Stimulated activated CD8-positive, alpha-beta memory T cell treated with anti-CD3 and anti-CD28 coated beads, Interleukin-7, amount 100 ng/mL, for 4 hours (primary cell): ENCODE results near the gene PKD1L1.
A peak's percentile ranks its signal among the peaks of the same experiment; 100 is the strongest.
"Not testable (repeated sequence)": the region's sequence is repeated elsewhere in the genome, so short reads cannot be mapped to it uniquely, and the experiment has no call there.

Experiments used
- DNase-seq, 2 donors: peaks; one replicate each; pipeline ENCODE4 v3.0.0-alpha.2; 2020; ENCODE audit warnings: low read depth in 2 of 2

Gene PKD1L1

DNA sequence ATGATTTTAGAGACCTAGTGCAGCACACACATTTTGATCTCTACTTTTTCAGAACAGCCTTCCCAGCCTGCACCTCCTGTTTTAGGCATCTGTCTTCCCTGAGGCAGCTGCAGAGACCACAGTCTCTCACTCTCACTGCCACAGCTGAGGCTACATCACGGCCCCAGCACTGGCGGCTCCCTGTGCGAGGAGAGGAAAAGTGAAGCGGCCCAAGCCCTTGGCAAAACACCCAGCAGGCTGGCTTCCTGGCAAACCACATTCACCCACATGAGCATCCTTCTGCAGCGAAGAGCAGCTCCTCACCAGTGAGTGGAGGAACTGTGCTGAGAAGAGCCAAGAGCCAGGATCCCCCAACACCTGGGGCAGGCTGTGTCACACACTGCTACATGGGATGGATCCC lies 17.2 kb upstream of the PKD1L1 start:
- no peak for DNase-seq

DNA sequence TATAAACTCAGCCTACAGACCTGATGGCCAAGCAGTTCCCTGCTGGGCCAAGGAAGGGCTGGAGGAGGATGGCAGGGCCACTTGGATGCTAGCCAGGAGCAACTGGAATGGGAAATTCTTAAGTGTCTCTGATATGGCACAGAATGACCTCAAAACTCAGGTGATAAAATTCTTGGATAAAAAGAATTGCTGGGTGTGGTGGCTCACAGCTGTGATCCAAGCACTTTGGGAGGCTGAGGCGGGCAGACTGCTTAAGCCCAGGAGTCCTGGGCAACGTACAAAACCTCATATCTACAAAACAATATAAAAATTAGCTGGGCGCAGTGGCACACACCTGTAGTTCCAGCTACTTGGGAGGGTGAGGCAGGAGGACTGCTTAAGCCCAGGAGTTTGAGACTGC lies 14.0 kb upstream of the PKD1L1 start:
- no peak for DNase-seq

DNA sequence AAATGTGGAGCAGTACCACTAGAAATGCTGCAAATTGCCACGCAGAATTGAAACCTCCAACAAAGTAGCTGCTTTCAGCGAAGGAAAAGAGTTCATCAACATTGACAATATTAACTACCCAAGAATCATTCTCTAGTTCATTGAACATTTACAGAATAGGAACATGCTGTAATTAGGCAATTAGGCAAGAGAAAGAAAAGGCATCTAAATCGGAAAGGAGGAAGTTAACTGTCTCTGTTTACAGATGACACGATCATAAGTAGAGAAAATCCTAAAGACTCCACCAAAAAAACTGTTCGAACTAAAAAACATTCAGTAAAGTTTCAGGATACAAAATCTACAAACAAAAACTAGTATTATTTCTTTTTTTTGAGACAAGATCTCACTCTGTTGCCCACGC lies 8.9 kb upstream of the PKD1L1 start:
- DNase-seq, result no peak

DNA sequence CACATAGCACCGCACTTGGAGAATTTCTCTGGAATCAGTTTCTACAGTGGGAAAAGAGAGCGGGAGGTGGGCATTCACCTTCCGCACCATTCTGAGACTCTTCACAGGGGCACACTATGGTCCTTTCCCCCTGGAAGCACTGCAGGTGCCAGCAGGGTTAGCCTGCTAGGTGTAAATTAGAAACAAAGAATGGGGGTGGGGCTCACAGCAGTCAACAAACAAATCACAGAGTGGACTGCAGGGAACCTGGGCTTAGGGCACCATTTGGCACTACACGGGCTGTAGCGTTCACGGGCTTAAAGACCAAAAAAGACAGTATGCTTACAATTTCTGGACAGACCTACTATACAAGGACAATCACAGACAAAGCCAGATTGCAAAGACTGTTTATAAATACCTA lies 8.0 kb upstream of the PKD1L1 start:
- no peak for DNase-seq

DNA sequence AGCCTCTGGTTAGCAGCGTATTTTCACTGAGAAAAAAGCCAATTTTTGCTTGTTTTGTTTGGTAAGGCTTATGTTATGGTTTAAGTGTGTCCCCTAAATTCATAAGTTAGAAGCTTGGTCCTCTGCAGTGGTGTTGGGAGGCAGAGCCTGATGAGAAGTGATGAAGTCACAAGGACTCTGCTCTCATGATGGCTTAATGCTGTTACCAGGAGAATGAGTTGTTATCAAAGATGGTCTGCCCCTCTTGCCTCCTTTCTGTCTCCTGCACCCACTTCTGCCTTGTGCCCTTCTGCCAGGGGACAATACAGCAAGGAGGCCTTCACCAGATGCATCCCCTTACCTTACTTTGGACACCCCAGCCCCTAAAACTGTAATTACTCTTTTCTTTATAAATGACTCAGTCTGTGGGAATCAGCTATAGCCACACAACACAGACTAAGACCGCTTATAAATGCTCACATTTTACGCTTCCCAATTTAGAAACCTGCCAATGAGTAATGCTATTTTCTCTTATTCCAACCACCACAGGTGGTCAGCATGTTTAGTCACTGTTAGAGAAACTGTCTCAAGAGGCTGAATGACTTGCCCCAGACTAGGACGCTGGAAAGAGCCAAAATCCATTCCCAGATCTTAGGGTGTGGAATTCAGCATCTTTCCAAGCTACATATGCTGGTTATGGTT lies 6.1 kb upstream of the PKD1L1 start:
- DNase-seq, result no peak

DNA sequence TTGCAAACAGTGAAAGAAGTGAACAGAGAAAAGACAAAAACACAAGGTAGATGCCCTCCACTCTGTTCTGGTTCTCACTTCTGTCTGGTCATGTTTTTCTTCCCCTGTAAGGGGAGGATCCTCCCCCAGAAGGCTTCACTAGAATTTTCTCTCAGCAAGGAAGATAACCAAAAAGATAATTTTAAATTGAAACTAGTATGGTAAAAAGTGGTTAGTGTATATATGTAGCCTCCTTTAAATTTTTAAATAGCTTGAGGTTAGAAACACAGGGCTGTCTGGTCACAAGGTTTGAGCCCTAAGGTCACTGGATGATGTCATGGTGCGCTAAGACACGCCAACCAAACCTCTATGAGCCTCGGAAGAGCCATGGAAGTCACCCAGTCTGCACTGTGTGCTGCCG lies 5.6 kb upstream of the PKD1L1 start:
- DNase-seq, result no peak

DNA sequence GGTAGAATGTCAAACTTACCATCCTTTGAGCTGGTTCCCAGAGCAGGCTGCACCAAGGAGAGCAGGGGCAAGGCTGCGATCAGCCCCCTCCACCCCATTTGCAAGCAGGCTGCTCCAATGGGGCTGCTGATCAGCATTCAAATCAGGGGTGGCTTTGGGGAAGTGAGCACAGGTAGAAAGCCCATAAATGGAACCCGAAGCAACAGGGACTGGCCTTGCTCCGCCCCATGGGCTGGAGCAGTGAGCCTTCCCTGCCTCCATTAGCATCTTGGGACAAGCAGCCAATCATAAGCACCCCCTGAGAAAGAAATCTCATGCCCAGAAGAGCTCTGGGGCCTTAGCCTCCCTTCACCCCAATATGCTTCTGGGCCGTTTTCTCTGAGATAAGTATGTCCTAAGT lies 4.0 kb upstream of the PKD1L1 start:
- no peak for DNase-seq

DNA sequence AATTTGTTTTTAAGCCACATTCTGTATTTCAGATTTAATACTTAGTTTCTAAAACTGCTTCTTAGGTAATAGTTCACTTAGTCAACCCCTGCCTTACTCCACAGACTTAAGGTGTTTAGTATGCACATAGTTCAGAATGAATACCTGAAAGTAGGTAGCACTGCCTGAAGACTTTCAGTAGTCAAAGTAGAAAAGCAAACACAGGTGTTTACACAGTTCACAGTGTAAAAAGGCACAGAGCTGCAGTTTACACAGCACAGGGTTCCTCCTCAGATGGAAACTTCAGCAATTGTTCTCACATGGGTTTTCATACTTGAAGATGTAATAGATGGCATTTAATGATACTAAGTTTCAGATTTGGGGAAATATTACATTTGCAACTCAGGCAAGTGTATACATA lies 3.1 kb upstream of the PKD1L1 start:
- DNase-seq, result no peak

DNA sequence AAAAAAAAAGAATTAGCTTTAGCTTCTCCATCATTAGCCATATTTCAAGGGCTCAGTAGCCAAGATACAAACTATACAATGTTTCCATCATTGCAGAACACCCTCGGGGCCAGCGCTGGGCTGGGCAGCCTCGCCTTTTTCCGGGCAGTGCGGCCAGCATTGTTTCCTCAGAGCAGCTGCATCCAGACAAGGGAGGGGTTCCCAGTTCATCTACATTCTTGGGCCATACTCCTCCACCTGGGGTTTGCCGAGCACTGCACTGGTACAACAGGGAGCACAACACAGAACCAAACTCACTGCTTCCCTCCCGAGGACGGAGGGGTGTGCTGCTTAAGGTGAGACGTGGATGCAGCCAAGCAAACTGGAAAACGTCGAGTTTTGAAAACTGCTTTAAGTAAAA lies 2.4 kb upstream of the PKD1L1 start:
- DNase-seq, result no peak

DNA sequence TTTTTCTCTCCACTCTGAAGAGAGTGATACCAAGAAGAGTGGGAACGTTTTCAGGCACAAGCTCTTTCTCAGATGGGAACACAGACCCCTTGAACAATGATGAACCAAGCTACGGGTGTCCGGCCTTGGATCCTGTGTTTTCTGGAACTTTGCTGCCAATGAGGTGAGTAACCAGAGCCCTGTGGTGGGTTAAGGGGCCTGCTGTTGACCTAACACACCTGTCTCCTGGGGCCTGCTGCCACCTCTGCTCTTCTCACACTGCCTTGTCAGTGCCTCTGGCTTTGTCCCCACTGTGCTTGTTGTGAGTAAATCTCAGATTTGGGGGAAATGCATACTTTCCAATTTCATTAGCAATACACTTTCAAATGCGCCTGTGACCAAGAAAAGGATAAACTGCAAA lies 1.4 kb upstream of the PKD1L1 start:
- no peak for DNase-seq

DNA sequence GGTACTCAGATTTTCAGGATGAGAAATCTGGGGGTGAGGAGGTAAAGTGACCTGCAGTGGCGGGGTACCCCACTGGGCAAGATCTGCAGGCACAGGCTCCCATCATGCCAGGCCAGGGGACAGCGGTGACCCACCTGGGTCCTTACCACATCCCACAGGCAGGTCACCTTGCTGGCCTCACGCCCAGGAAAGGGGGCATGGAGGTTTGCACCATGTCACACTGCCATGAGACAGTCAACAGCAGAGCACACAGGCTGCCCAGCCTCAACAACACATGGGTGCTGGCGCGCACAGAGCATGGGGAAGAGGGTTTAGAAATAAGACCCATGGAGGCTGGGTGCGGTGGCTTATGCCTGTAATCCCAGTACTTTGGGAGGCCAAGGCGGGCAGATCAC lies 914 bp downstream of the PKD1L1 start:
- no peak for DNase-seq

DNA sequence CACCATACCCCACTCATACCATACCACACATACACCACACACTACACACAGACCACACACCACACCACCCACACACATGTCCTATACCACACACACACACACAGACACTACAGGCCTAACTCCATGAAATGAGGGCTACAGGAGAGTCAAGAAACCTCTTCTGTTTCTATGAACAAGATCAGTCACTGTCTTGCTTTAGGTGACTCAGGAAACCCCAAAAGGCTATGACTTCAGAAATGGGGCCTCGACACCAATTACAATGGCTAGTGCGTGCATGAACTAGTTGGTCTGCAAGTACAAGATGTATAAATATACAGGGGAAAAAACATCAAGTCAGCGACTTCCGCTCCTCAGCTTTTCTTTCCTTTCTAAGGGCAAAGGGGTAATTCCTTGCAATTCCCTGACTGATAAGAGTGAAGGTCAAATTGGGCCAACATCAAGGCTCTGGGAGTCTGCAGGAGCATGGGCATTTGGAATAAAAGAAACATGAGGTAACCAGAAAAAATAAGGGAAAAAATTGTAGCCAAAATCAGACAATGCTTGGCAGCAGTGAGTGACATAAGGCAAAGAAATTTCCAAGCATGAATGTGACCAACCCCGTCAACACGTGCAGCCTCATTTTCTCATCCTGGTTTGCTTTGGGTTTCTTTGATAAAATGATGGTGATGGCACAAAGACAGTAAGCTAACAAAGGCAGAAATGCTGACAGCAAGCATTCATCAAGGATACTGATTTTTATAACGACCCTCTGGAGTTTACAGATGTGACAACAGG lies 1.5 kb downstream of the PKD1L1 start:
- no peak for DNase-seq

DNA sequence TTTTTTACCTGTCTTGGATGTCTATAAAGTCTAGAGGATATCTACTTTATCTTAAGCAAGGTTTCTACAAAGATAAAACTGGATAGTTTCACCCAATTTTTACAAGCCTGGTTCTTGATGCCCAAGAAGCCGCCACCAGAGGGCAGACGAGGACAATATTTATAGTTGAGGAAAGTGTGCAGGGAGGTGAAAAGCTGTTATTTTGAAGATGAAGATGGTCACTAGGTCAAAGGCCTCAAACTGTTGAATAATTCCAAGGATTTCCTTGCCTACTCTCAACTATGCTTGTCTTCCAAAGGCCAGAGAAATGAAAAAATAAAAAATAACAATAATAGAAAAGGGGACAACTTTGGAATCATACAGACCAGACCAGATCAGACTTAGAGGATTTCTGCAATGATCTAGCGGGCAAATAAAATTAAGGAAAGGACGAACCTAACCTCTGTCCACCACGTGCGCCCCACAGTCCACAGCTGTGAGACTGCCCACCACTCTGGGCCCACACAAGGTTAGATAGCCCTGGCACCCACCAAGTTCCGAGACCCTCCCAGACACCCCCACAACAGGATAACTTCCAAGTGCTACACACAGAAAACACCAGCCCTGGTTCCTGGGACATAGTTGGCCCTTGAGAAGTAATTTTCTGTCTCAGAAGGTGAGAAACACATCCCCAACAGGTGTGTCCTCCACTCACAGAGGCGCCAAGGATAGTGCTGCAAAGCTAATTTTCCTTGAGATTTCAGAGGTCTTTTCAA lies 2.8 kb downstream of the PKD1L1 start:
- DNase-seq, result peak; percentile 28 to 58

DNA sequence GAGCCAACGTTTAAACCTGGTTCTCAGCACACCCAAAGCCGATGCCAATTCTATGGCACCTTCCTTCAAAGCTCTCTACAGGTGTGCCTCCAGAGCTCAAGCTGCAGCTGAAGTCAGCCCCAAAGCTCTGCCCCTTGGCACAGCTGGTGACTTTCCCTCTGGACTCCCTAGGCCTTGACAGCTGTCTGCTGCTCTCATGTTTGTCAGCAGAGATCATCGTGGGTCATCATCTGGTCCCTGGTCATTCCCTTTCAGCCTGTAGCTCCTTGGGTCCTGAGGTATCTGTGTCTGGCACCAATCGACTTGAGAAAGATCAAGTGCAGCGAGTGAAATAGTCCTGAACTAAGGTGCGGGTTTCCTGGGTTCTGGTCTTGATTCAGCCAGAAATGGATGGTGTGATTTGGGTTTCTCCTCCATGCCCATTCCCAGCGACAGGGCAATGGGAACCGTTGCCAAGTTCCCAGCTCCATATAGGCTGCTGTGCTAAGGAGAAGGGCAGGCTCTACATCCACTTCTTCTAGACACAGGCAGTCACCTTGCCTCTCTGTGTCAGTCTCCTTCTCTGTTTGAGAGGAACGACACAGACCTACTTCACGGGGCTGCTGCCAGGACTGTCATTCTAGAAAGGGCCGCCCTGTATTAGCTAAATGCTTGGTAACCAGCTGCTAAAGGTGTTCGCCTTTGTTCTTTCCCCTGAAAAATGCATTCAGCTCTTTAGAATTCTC lies 3.6 kb downstream of the PKD1L1 start:
- no peak for DNase-seq

DNA sequence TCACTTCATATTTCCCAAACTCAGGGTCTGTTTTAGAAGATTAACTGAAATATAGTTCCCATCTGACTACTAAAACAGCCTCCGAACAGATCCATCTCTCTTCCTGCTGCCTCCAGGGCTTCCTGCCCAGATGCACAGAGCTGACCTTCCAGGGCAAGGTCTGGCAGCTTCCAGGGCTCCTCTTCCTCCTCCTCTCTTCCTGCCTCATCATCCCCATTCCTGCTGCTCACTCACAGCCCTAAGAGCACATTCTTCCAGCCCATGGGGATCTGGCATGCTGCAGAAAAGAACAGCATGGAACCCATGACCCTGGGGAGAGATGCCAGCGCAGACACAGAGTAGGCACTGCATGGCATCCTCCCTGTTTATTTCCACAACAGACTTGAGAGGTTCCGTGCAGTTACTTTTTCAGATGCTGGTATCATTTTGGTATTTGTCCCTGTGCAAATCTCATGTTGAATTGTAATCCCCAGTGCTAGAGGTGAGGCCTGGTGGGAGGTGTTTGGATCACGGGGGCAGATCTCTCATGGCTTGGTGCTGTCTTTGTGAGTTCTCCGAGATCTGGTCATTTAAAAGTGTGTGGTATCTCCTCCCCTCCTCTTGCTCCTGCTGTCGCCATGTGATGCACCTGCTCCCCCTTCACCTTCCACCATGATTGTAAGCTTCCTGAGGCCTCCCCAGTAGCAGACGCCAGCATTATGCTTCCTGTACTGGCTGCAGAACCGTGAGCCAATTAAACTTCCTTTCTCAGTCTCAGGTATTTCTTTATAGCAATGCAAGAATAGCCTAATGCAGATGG lies 4.4 kb downstream of the PKD1L1 start:
- no peak for DNase-seq

DNA sequence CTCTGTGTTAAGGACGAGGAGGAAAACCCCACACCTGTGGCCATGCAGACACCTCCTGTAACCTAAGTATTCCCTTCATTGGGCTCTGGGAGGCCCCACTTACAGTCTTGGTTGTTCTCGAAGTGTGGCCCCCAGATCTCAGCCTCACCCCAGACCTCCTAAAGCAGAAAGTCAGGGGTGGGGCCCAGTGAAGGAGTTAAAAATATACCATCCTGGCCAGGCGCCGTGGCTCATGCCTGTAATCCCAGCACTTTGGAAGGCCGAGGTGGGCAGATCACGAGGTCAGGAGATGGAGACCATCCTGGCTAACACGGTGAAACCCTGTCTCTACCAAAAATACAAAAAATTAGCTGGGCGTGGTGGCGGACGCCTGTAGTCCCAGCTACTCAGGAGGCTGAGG lies 5.6 kb downstream of the PKD1L1 start:
- DNase-seq, result not testable (repeated sequence)

DNA sequence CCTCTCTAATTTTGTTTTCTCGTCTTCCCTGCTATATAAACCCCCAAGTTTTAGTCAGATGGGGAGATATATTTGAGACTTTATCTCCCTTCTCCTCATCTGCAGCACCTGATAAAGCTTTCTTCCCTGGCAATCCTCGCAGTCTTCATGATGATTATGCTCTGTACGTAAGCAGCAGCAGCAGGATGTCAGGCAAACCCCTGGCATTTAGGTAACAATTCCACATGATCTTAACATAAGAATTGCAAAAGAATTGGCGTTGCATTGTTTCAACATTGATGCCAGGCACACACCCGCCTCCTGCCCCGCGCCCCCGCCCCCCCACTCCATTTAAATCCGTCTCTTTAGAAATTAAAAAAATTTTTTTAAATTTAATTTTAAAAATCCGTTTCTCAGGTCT lies 6.1 kb downstream of the PKD1L1 start:
- no peak for DNase-seq

DNA sequence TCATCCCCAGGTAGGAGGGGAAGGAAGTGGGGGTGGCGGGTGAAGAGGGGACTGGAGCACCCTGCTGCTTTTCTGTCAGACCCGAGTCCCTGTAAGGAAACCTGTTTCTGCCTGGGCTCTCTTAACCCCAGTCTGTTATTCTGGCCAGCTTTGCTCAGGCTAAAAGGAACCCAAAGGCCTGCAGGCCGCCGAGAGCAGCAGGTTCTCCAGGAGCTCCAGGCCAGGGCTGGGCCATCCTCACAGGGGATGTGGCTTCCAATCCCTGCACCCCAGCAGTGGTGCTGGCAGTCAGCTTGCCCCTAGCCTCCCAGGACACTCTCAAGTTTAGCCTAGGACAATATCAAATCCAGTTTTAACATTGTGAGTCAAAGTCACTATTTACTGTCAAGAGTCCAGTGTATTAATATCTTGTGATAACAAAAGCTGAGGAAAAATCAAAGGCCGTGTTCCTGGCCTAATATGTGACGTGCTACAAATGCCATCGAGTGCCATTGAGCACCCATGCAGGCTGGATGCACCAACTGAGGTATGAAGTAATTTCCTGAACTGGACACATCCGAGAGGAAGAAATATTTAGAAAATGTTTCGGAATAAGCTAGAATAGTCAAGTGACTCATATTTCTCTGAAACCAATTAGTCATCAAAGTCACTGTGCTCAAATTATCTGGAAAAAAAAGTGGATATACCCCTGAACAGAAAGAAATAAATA lies 7.0 kb downstream of the PKD1L1 start:
- no peak for DNase-seq

DNA sequence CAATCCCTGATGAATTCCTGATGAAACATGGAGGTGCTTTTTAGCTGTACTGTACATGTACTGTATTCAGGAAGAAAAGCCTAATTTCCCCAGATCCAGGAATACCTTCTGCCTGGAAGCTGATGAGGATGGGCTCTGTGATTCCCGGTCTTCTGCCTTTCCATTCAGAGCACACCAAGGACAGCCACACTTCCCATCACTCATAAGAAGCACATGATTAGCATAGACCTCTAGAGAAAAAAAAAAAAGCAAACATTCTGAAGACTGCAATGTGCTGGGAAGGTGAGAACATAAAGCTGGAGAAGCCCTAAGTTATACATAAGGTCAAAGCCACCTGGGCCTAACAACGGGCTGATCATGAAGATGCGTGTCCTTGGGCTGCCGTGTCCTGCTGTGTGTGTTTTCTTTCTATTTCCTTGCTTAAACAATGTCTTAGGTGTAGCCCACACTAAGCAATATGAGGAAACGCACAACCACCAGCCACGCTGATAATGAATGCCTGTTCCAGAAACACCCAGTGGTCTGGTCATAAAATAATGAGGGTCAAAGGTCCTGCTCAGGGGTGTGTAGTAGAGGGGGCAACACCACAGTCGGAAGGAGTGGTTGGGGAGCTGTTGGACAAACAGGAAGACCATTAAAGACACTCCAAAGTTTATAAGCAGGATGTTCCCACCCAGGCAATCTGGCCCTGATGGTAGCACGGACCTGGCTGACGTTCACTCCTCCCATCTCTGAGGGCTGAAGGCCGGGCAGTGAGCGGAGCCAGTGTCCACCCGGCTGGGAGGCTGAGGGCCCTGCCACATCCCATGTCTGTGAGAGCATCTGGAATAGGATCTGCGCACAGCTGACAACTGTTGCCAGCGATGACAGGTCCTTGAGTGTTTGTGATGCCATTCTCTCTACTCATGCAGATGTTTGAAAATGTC lies 7.9 kb downstream of the PKD1L1 start:
- no peak for DNase-seq
